Thoracic aorta (tissue), 2 donors: Measurements from ENCODE around the gene TLX1. TPM values are rescaled to one million over a fixed set of nuclear protein-coding genes. Genes with fewer than 3 reads are reported as not detected.

Experiments used
- ATAC-seq: fragments of 150-250 bp; one replicate; pipeline ENCODE4 v1.8.0; 2017; ENCODE audit warnings: low read depth; ENCODE audit not compliant: insufficient number of reproducible peaks, low FRiP score
- DNase-seq: peaks from one replicate; pipeline ENCODE4 v3.0.0-alpha.2; 2020; ENCODE audit warnings: low spot score
- H3K27ac ChIP-seq, 2 donors: fragments of 200-600 bp; sonication (generic); 1 replicate in 1 of 2; 2 replicates in 1 of 2; pipeline ENCODE4 v1.5.1; 2016; ENCODE audit warnings: mild to moderate bottlenecking in 2 of 2, moderate library complexity in 2 of 2
- H3K27me3 ChIP-seq: fragments of 200-600 bp; sonication (generic); replicated peaks from 2 replicates; pipeline ENCODE4 v1.6.0; 2016; ENCODE audit warnings: mild to moderate bottlenecking; ENCODE audit not compliant: insufficient read depth
- H3K36me3 ChIP-seq: fragments of 200-600 bp; sonication (generic); one replicate; pipeline ENCODE4 v1.5.1; 2016
- H3K4me1 ChIP-seq, 2 donors: fragments of 200-600 bp; sonication (generic); 1 replicate in 1 of 2; 2 replicates in 1 of 2; pipeline versions ENCODE4 v1.5.1 to v1.6.0; 2016; ENCODE audit warnings: low read depth in 2 of 2, mild to moderate bottlenecking in 1 of 2; ENCODE audit not compliant: control insufficient read depth in 1 of 2
- H3K4me3 ChIP-seq: fragments of 200-600 bp; sonication (generic); 2 replicates; pipeline ENCODE4 v1.5.1; 2016; ENCODE audit warnings: mild to moderate bottlenecking
- H3K9me3 ChIP-seq: fragments of 200-600 bp; sonication (generic); 2 replicates; pipeline ENCODE4 v1.5.1; 2016
- total RNA-seq, 2 donors: library from RNA; depleted of rRNA; stranded (reverse); fragments of >200 nt; gene quantifications; one replicate each; pipeline versions ENCODE4 v1.1.0 to v1.2.3, GENCODE V29; 2016
- TF ChIP-seq, protein P1 (sequence below): fragments of 200-600 bp; sonication (generic); IDR thresholded peaks from one replicate; pipeline ENCODE4 v1.5.1; 2019; ENCODE audit warnings: antibody characterized with exemption

TLX1 gene
- total RNA-seq, 2 donors from 2014 or later = not detected

GRCh38 chr10:101131962-101132635 is 999 bp downstream of the TLX1 start:
- TF ChIP-seq, protein P1, sequence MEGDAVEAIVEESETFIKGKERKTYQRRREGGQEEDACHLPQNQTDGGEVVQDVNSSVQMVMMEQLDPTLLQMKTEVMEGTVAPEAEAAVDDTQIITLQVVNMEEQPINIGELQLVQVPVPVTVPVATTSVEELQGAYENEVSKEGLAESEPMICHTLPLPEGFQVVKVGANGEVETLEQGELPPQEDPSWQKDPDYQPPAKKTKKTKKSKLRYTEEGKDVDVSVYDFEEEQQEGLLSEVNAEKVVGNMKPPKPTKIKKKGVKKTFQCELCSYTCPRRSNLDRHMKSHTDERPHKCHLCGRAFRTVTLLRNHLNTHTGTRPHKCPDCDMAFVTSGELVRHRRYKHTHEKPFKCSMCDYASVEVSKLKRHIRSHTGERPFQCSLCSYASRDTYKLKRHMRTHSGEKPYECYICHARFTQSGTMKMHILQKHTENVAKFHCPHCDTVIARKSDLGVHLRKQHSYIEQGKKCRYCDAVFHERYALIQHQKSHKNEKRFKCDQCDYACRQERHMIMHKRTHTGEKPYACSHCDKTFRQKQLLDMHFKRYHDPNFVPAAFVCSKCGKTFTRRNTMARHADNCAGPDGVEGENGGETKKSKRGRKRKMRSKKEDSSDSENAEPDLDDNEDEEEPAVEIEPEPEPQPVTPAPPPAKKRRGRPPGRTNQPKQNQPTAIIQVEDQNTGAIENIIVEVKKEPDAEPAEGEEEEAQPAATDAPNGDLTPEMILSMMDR = no peak
- ATAC-seq (no peak), DNase-seq (no peak)
- H3K27me3 ChIP-seq = peaks cover 17% of the 10 kb centered on the region
- peak overlapping the region; percentile 65 for H3K4me3 ChIP-seq
- H3K9me3 ChIP-seq = no peaks in the 10 kb centered on the region
- H3K27ac ChIP-seq = no peak overlapping the region
- H3K4me1 ChIP-seq = peaks cover 19 to 38% of the 10 kb centered on the region in 2 donors
- H3K36me3 ChIP-seq = no peaks in the 10 kb centered on the region

DNA sequence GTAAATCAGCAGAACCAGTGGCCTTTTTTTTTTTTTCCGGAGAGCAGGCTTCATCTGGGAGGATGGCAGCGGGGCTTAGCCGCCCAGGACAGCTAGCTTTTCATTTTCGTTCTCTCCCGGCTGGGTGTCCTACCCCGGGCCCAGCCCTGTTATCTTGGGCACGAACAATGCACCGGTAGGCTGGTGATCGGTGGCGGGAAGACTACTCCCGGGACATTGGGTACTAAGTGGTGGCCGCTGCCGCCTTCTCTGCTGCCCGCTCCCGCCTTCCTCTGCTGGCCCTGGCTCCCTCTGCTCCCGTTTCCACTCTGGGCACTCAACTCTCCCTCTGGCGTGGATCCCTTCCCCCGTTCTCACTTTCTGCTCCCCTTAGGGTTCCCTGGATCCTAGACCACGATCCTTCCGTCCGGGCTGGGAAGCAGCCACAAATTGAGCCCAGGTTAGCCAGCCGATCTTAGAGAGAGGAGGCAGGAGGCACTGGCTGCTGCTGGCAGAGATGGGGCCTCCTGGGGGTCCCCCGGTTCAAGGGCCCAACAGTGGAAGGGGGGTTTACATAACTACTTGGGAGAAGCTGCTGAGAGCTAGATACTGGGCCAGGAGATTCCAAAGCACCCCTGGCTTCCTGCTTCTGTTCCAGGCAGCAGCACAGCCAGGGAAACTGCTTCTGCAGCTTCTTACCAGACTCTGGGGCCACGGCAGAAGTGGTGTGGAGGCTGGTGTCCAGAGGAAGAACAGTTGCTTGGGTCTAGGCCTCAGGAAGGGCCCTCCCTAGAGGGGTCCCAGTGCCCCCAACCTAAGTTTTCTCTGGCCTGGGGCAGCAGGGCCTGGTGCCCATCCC is 1.8 kb downstream of the TLX1 start:
- H3K27ac ChIP-seq = no peak overlapping the region
- DNase-seq (no peak), ATAC-seq (no peak)
- peaks cover 17% of the 10 kb centered on the region for H3K27me3 ChIP-seq
- no peaks in the 10 kb centered on the region for H3K36me3 ChIP-seq
- H3K4me3 ChIP-seq = no peak overlapping the region
- H3K9me3 ChIP-seq = no peaks in the 10 kb centered on the region
- TF ChIP-seq, protein P1 = no peak
- H3K4me1 ChIP-seq = peaks cover 19 to 38% of the 10 kb centered on the region in 2 donors

DNA sequence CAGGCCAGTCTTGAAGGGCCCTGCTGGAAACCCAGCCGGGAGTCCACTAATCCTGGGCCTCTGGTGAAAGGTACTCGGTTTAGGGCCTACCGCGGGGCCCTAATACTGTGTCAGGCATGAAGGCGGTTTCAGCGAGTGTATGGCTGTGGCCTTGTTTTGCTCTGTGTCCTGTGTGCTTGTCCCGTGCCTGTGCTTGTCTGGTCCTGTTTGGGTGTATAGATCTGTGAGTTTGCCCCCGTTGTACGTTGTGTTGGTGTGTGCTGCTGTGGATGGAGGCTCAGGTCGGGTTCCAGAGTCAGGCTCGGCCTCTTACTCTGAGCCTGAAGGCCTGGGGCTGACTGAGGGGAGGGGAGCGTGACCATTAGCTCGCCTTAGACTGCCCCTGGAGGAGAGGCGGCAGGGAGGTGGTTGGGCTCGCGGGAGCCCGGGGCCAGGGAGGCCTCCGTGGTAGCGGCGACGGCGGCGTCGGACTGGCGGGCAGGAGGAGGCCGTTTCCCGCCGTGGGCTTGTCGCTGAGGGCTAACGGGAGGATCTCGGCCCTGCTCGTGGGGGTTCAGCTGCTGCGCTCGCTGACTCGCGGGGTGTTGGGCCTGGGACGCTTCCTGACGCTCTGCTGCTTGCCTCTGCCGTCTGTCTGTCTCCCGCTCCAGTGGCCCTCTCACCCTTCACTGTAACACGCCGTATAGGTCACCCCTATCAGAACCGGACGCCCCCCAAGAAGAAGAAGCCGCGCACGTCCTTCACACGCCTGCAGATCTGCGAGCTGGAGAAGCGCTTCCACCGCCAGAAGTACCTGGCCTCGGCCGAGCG is 2.6 kb downstream of the TLX1 start:
- H3K4me1 ChIP-seq = peaks cover 19 to 38% of the 10 kb centered on the region in 2 donors
- H3K27me3 ChIP-seq = peaks cover 17% of the 10 kb centered on the region
- TF ChIP-seq, protein P1 = no peak
- H3K4me3 ChIP-seq = peak overlapping the region; percentile 53
- ATAC-seq = no peak
- no peak overlapping the region for H3K27ac ChIP-seq
- no peaks in the 10 kb centered on the region for H3K9me3 ChIP-seq
- DNase-seq = no peak
- H3K36me3 ChIP-seq = no peaks in the 10 kb centered on the region

DNA sequence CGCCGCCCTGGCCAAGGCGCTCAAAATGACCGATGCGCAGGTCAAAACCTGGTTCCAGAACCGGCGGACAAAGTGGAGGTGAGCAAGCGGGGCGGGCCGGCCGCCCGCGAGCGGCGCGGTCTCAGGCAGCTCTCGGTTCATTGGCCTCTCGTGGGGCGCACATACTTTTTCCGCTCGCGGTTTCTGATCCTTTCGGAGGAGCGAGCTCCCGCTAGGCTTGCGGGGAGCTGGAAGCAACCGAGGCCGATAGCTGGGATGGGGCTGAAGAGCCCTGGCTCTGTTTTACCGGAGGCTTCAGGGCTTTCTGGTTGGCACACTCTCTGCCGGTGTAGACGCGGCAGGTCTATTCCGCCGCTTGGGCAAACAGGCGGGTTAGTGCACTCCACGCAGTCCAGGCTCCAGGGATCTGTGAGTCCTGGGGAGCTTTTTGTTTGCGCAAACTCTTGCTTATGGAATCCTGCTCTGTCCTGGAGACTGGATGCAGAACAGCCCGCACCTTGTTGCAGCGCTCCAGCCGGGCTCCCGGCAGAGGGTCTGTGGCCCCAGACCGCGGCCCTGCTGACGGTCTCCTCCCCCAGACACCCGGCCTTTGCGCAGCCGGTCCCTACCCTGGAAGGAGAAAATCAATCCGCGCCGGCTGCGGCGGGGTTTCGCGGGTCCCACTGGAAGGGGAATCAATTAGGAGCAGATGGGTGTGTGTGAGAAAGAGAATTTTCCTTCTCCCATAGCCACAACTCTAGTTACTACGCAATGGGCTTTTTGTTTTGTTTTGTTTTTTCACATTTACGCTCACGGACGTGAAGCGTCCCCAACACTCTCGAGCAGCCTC is 3.4 kb downstream of the TLX1 start:
- peaks cover 19 to 38% of the 10 kb centered on the region in 2 donors for H3K4me1 ChIP-seq
- H3K27ac ChIP-seq = no peak overlapping the region
- TF ChIP-seq, protein P1 = no peak
- no peaks in the 10 kb centered on the region for H3K9me3 ChIP-seq
- ATAC-seq (no peak), DNase-seq (no peak)
- H3K36me3 ChIP-seq = no peaks in the 10 kb centered on the region
- peak overlapping the region; percentile 53 for H3K4me3 ChIP-seq
- H3K27me3 ChIP-seq = peaks cover 17% of the 10 kb centered on the region
